WTC11 (cell line): ENCODE results near the gene DCAF11. TPM values are rescaled to one million over a fixed set of nuclear protein-coding genes. Genes with fewer than 3 reads are reported as not detected.

ENCODE experiments used
- CBFB ChIP-seq: sonication (generic); formaldehyde crosslinking; IDR thresholded peaks from 2 replicates; pipeline ENCODE4 v1.8.1; 2022; ENCODE audit warnings: mild to moderate bottlenecking, low read depth, missing genetic modification reagents
- CREB1 ChIP-seq: sonication (generic); formaldehyde crosslinking; IDR thresholded peaks from 2 replicates; pipeline ENCODE4 v1.8.0; 2023; ENCODE audit warnings: mild to moderate bottlenecking, missing genetic modification reagents
- E2F5 ChIP-seq: sonication (generic); formaldehyde crosslinking; IDR thresholded peaks from 2 replicates; pipeline ENCODE4 v1.8.1; 2022; ENCODE audit warnings: mild to moderate bottlenecking, moderate library complexity, missing genetic modification reagents
- EMX1 ChIP-seq: fragments of 250-450 bp; sonication (Bioruptor Pico); IDR thresholded peaks from 2 replicates; pipeline ENCODE4 v1.8.0; 2021; ENCODE audit warnings: mild to moderate bottlenecking
- ESRRA ChIP-seq: sonication (generic); formaldehyde crosslinking; IDR thresholded peaks from 2 replicates; pipeline ENCODE4 v1.8.1; 2022; ENCODE audit warnings: mild to moderate bottlenecking, missing genetic modification reagents, borderline replicate concordance
- FOXJ3 ChIP-seq: sonication (generic); formaldehyde crosslinking; IDR thresholded peaks from 2 replicates; pipeline ENCODE4 v1.9.0; 2021; ENCODE audit warnings: missing genetic modification reagents, mild to moderate bottlenecking, borderline replicate concordance
- FOXK1 ChIP-seq: sonication (generic); formaldehyde crosslinking; IDR thresholded peaks from 2 replicates; pipeline ENCODE4 v1.8.0; 2022; ENCODE audit warnings: mild to moderate bottlenecking, moderate library complexity, missing genetic modification reagents
- GRHL2 ChIP-seq: fragments of 250-450 bp; sonication (Bioruptor Pico); IDR thresholded peaks from 2 replicates; pipeline ENCODE4 v1.8.0; 2022; ENCODE audit warnings: mild to moderate bottlenecking, moderate library complexity; ENCODE audit not compliant: insufficient replicate concordance, severe bottlenecking
- GTF2I ChIP-seq: fragments of 250-450 bp; sonication (Bioruptor Pico); conservative IDR thresholded peaks from 2 replicates; pipeline ENCODE4 v1.4.0; 2021; ENCODE audit warnings: mild to moderate bottlenecking
- HMGXB4 ChIP-seq: sonication (generic); formaldehyde crosslinking; IDR thresholded peaks from 2 replicates; pipeline ENCODE4 v1.8.1; 2023; ENCODE audit warnings: mild to moderate bottlenecking, moderate library complexity, missing genetic modification reagents
- IRF2 ChIP-seq: sonication (generic); formaldehyde crosslinking; IDR thresholded peaks from 2 replicates; pipeline ENCODE4 v1.8.0; 2022; ENCODE audit warnings: low read depth, missing genetic modification reagents, borderline replicate concordance
- JAZF1 ChIP-seq: fragments of 250-450 bp; sonication (Bioruptor Pico); IDR thresholded peaks from 2 replicates; pipeline ENCODE4 v1.9.0; 2021; ENCODE audit warnings: moderate library complexity, mild to moderate bottlenecking, inconsistent platforms
- MXD4 ChIP-seq: fragments of 250-450 bp; sonication (Bioruptor Pico); IDR thresholded peaks from 2 replicates; pipeline ENCODE4 v1.8.0; 2021; ENCODE audit warnings: mild to moderate bottlenecking, moderate library complexity, borderline replicate concordance
- NFYB ChIP-seq: sonication (generic); formaldehyde crosslinking; conservative IDR thresholded peaks from 2 replicates; pipeline ENCODE4 v1.8.0; 2022; ENCODE audit warnings: low read depth, missing genetic modification reagents
- OVOL2 ChIP-seq: fragments of 250-450 bp; sonication (Bioruptor Pico); IDR thresholded peaks from 2 replicates; pipeline ENCODE4 v1.9.0; 2021; ENCODE audit warnings: mild to moderate bottlenecking, borderline replicate concordance
- PRDM15 ChIP-seq: sonication (generic); formaldehyde crosslinking; IDR thresholded peaks from 2 replicates; pipeline ENCODE4 v1.8.0; 2022; ENCODE audit warnings: missing genetic modification reagents
- TCF7 ChIP-seq: sonication (generic); formaldehyde crosslinking; IDR thresholded peaks from 2 replicates; pipeline ENCODE4 v1.8.0; 2022; ENCODE audit warnings: mild to moderate bottlenecking, low read depth, missing genetic modification reagents, moderate library complexity
- TEAD4 ChIP-seq: sonication (generic); formaldehyde crosslinking; IDR thresholded peaks from 2 replicates; pipeline ENCODE4 v1.8.0; 2022; ENCODE audit warnings: mild to moderate bottlenecking, missing genetic modification reagents
- TP53 ChIP-seq: sonication (generic); formaldehyde crosslinking; IDR thresholded peaks from 2 replicates; pipeline ENCODE4 v1.8.1; 2023; ENCODE audit warnings: mild to moderate bottlenecking, missing genetic modification reagents
- total RNA-seq: library from RNA; stranded (reverse); gene quantifications from 3 replicates; pipeline ENCODE4 v1.2.3, GENCODE V29; 2021
- TF ChIP-seq, protein P1 (sequence below): sonication (generic); formaldehyde crosslinking; IDR thresholded peaks from 2 replicates; pipeline ENCODE4 v1.8.1; 2023; ENCODE audit warnings: mild to moderate bottlenecking, missing genetic modification reagents
- TF ChIP-seq, protein P2 (sequence below): sonication (generic); formaldehyde crosslinking; IDR thresholded peaks from 2 replicates; pipeline ENCODE4 v1.8.1; 2023; ENCODE audit warnings: mild to moderate bottlenecking, missing genetic modification reagents
- TF ChIP-seq, protein P3 (sequence below): sonication (generic); formaldehyde crosslinking; conservative IDR thresholded peaks from 2 replicates; pipeline ENCODE4 v1.8.1; 2022; ENCODE audit warnings: mild to moderate bottlenecking, missing genetic modification reagents
- TF ChIP-seq, protein P4 (sequence below): fragments of 250-450 bp; sonication (Bioruptor Pico); IDR thresholded peaks from 2 replicates; pipeline ENCODE4 v1.9.0; 2021; ENCODE audit warnings: mild to moderate bottlenecking

DCAF11 gene
- total RNA-seq, 1 experiment from 2014 or later, result 73.6 TPM

- TF ChIP-seq E2F5, result peak; percentile 90
- TF ChIP-seq TP53, result peak; percentile 65; the same call in 1 of the 2 replicates
- peak; percentile 85; the same call in 1 of the 2 replicates for TF ChIP-seq PRDM15
- no peak for TF ChIP-seq IRF2 (CRISPR knock-in tag)
- TF ChIP-seq HMGXB4, result no peak; the same call in 1 of the 2 replicates
- TF ChIP-seq NFYB (CRISPR knock-in tag), result peak; percentile 29; the same call in 1 of the 2 replicates
- TF ChIP-seq, protein P1, sequence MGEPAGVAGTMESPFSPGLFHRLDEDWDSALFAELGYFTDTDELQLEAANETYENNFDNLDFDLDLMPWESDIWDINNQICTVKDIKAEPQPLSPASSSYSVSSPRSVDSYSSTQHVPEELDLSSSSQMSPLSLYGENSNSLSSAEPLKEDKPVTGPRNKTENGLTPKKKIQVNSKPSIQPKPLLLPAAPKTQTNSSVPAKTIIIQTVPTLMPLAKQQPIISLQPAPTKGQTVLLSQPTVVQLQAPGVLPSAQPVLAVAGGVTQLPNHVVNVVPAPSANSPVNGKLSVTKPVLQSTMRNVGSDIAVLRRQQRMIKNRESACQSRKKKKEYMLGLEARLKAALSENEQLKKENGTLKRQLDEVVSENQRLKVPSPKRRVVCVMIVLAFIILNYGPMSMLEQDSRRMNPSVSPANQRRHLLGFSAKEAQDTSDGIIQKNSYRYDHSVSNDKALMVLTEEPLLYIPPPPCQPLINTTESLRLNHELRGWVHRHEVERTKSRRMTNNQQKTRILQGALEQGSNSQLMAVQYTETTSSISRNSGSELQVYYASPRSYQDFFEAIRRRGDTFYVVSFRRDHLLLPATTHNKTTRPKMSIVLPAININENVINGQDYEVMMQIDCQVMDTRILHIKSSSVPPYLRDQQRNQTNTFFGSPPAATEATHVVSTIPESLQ, result no peak
- TF ChIP-seq, protein P2, sequence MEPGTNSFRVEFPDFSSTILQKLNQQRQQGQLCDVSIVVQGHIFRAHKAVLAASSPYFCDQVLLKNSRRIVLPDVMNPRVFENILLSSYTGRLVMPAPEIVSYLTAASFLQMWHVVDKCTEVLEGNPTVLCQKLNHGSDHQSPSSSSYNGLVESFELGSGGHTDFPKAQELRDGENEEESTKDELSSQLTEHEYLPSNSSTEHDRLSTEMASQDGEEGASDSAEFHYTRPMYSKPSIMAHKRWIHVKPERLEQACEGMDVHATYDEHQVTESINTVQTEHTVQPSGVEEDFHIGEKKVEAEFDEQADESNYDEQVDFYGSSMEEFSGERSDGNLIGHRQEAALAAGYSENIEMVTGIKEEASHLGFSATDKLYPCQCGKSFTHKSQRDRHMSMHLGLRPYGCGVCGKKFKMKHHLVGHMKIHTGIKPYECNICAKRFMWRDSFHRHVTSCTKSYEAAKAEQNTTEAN (CRISPR knock-in tag), result 0 out of 2 replicates have a peak, but pooled peaks have one; percentile 73
- TF ChIP-seq, protein P3, sequence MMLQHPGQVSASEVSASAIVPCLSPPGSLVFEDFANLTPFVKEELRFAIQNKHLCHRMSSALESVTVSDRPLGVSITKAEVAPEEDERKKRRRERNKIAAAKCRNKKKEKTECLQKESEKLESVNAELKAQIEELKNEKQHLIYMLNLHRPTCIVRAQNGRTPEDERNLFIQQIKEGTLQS (CRISPR knock-in tag), result no peak
- 0 out of 2 replicates have a peak, but pooled peaks have one; percentile 3 for TF ChIP-seq EMX1 (CRISPR knock-in tag)
- TF ChIP-seq OVOL2 (CRISPR knock-in tag), result no peak
- no peak for TF ChIP-seq JAZF1 (CRISPR knock-in tag)
- TF ChIP-seq FOXK1, result peak; percentile 77
- TF ChIP-seq TEAD4 (CRISPR knock-in tag), result peak; percentile 25; the same call in 1 of the 2 replicates
- TF ChIP-seq MXD4 (CRISPR knock-in tag), result no peak
- TF ChIP-seq FOXJ3 (CRISPR knock-in tag), result no peak
- peak; percentile 86 for TF ChIP-seq TCF7
- TF ChIP-seq, protein P4, sequence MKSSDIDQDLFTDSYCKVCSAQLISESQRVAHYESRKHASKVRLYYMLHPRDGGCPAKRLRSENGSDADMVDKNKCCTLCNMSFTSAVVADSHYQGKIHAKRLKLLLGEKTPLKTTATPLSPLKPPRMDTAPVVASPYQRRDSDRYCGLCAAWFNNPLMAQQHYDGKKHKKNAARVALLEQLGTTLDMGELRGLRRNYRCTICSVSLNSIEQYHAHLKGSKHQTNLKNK (CRISPR knock-in tag), result no peak
- no peak for TF ChIP-seq ESRRA (CRISPR knock-in tag)
- no peak for TF ChIP-seq CBFB (CRISPR knock-in tag)
- no peak for TF ChIP-seq GTF2I (CRISPR knock-in tag)
- no peak for TF ChIP-seq CREB1
- no peak for TF ChIP-seq GRHL2
These were observed 20.4 kb upstream of the DCAF11 start, which contains the start of gene PCK2 (continued) for GRCh38 chr14:24093901-24094840.
